Sigmoid colon (tissue), 4 donors: Measurements from ENCODE around the gene MMP3.
"Not testable (repeated sequence)": the region's sequence is repeated elsewhere in the genome, so short reads cannot be mapped to it uniquely, and the experiment has no call there.

ENCODE experiments used
- POLR2AphosphoS5 ChIP-seq, 4 donors: sonication (generic); formaldehyde crosslinking; IDR thresholded peaks; one replicate each; pipeline ENCODE4 v1.6.1; 2017; ENCODE audit warnings: antibody characterized with exemption in 4 of 4
- TF ChIP-seq, protein P1 (sequence below), 4 experiments: fragments of 450-650 bp in 3 of 4; fragments of 200-600 bp in 1 of 4; IDR thresholded peaks; one replicate each; pipeline ENCODE4 v1.5.1; 2016 to 2019; ENCODE audit warnings: antibody characterized with exemption in 4 of 4, mild to moderate bottlenecking in 3 of 4, moderate library complexity in 2 of 4

DNA sequence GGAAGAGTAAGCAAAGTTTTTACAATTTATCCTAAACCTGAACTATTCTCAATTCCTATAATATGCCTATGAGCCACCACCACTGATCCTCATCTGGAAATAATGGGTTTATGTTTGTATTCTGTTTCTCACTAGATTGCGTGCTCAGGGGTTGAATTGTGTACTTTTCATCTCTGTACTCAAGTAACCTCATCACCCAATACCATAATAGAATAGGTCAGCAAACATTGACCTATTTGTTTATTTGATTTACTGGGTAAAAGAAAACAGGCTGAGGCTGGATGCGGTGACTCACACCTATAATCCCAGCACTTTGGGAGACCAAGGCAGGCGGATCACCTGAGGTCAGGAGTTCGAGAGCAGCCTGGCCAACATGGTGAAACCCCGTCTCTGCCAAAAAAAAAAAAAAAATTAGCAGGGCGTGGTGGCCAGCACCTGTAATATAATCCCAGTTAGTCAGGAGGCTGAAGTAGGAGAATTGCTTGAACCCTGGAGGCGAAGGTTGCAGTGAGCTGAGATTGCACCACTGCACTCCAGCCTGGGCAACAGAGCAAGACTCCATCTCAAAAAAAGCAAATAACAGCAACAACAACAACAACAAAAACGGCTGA lies 26.1 kb upstream of the MMP3 start:
- TF ChIP-seq, protein P1, sequence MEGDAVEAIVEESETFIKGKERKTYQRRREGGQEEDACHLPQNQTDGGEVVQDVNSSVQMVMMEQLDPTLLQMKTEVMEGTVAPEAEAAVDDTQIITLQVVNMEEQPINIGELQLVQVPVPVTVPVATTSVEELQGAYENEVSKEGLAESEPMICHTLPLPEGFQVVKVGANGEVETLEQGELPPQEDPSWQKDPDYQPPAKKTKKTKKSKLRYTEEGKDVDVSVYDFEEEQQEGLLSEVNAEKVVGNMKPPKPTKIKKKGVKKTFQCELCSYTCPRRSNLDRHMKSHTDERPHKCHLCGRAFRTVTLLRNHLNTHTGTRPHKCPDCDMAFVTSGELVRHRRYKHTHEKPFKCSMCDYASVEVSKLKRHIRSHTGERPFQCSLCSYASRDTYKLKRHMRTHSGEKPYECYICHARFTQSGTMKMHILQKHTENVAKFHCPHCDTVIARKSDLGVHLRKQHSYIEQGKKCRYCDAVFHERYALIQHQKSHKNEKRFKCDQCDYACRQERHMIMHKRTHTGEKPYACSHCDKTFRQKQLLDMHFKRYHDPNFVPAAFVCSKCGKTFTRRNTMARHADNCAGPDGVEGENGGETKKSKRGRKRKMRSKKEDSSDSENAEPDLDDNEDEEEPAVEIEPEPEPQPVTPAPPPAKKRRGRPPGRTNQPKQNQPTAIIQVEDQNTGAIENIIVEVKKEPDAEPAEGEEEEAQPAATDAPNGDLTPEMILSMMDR (IDR thresholded peaks at IDR 0.05), result not testable (repeated sequence)
- not testable (repeated sequence) for TF ChIP-seq POLR2AphosphoS5 (IDR thresholded peaks at IDR 0.05)
